HG03135 (cell line): ENCODE results near the gene PACS2.
A peak's percentile ranks its signal among the peaks of the same experiment; 100 is the strongest.

Experiments used
- ATAC-seq: cut with Tn5 transposase; IDR thresholded peaks from one replicate; pipeline ENCODE4 v1.9.1; 2021; ENCODE audit warnings: mild to moderate bottlenecking, moderate library complexity; ENCODE audit not compliant: unreplicated experiment

Gene PACS2

GRCh38 chr14:105398044-105398725 is 83.6 kb downstream of the PACS2 start, which contains the start of gene TEX22:
Gene TEX22 (plus strand): TSS chr14:105398538. CDS start chr14:105399341, 803 bp downstream.
- peak; percentile 70 for ATAC-seq

GRCh38 chr14:105398726-105399465 is 84.3 kb downstream of the PACS2 start:
- peak; percentile 42 for ATAC-seq

- no peak for ATAC-seq
These were observed 84.9 kb downstream of the PACS2 start for GRCh38 chr14:105399466-105399775.

GRCh38 chr14:105400016-105400415 is 85.5 kb downstream of the PACS2 start:
- ATAC-seq, result no peak

GRCh38 chr14:105401699-105402098 is 87.2 kb downstream of the PACS2 start:
- no peak for ATAC-seq

- ATAC-seq, result no peak
These were observed 94.0 kb downstream of the PACS2 start for GRCh38 chr14:105408592-105408991.

- no peak for ATAC-seq
These were observed 94.8 kb downstream of the PACS2 start for GRCh38 chr14:105409364-105409763.

GRCh38 chr14:105410642-105411016 is 96.1 kb downstream of the PACS2 start:
- ATAC-seq, result no peak

GRCh38 chr14:105411017-105411941 is 96.7 kb downstream of the PACS2 start:
- no peak for ATAC-seq

- no peak for ATAC-seq
These were observed 97.6 kb downstream of the PACS2 start for GRCh38 chr14:105411985-105412770.

- no peak for ATAC-seq
These were observed 98.4 kb downstream of the PACS2 start for GRCh38 chr14:105412771-105413543.

GRCh38 chr14:105413544-105413886 is 99.0 kb downstream of the PACS2 start:
- no peak for ATAC-seq

GRCh38 chr14:105414456-105415371 is 100.2 kb downstream of the PACS2 start:
- ATAC-seq, result peak; percentile 57

- no peak for ATAC-seq
These were observed 101.2 kb downstream of the PACS2 start for GRCh38 chr14:105415481-105416428.

GRCh38 chr14:105416671-105417070 is 102.1 kb downstream of the PACS2 start:
- no peak for ATAC-seq

GRCh38 chr14:105417690-105418121 is 103.2 kb downstream of the PACS2 start:
- no peak for ATAC-seq

- ATAC-seq, result no peak
These were observed 104.0 kb downstream of the PACS2 start for GRCh38 chr14:105418269-105419194.
